Tibial artery (tissue), 4 donors: Measurements from ENCODE around the gene KCNN3.

ENCODE experiments used
- DNase-seq, 2 donors: peaks; one replicate each; pipeline ENCODE4 v3.0.0-alpha.2; 2019
- H3K27ac ChIP-seq, 2 donors: fragments of 200-600 bp; sonication (generic) in 1 of 2; 1 replicate in 1 of 2; 2 replicates in 1 of 2; pipeline ENCODE4 v1.5.1; 2018 to 2019; ENCODE audit warnings: mild to moderate bottlenecking in 1 of 2
- H3K27me3 ChIP-seq, 2 donors: fragments of 200-600 bp; sonication (generic) in 1 of 2; one replicate each; pipeline versions ENCODE4 v1.5.1 to v1.6.0; 2016 to 2019
- H3K36me3 ChIP-seq, 3 donors: fragments of 200-600 bp; sonication (generic) in 2 of 3; one replicate each; pipeline ENCODE4 v1.5.1; 2016 to 2019; ENCODE audit warnings: mild to moderate bottlenecking in 2 of 3
- H3K4me1 ChIP-seq, 4 donors: fragments of 200-600 bp; sonication (generic) in 2 of 4; 1 replicate in 3 of 4; 2 replicates in 1 of 4; pipeline ENCODE4 v1.5.1; 2016 to 2019
- H3K4me3 ChIP-seq, 2 donors: fragments of 200-600 bp; sonication (generic) in 1 of 2; 1 replicate in 1 of 2; 2 replicates in 1 of 2; pipeline ENCODE4 v1.5.1; 2018 to 2019; ENCODE audit warnings: mild to moderate bottlenecking in 2 of 2
- H3K9me3 ChIP-seq, 3 donors: fragments of 200-600 bp; sonication (generic) in 1 of 3; one replicate each; pipeline ENCODE4 v1.5.1; 2016 to 2019
- CTCF ChIP-seq, 2 experiments: fragments of 200-600 bp in 1 of 2; fragments of 450-650 bp in 1 of 2; IDR thresholded peaks; one replicate each; pipeline ENCODE4 v1.5.1; 2017 to 2019; ENCODE audit warnings: antibody characterized with exemption in 2 of 2, mild to moderate bottlenecking in 1 of 2, moderate library complexity in 1 of 2
- intact Hi-C: fragments of 100-400 bp; cut with DNase I; formaldehyde crosslinking; loops from one replicate; pipeline ENCODE4 v1.15.0; 2023; ENCODE audit warnings: low total_unique reads

The KCNN3 gene

GRCh38 chr1:154812877-154813276 is 57.2 kb downstream of the KCNN3 start:
- intact Hi-C loops = no loop called here
- Histone ChIP-seq H3K4me1 (no peaks in the 10 kb centered on the region), H3K36me3 (no peaks in the 10 kb centered on the region), H3K27ac (no peak overlapping the region), H3K27me3 (peaks cover 0 to 40% of the 10 kb centered on the region in 2 donors), H3K9me3 (no peaks in the 10 kb centered on the region), H3K4me3 (no peak overlapping the region)
- no peak for TF ChIP-seq CTCF (IDR thresholded peaks at IDR 0.05)
- no peak for DNase-seq

- intact Hi-C loops = no loop called here
- Histone ChIP-seq H3K4me3 (no peak overlapping the region), H3K36me3 (no peaks in the 10 kb centered on the region), H3K27ac (no peak overlapping the region), H3K27me3 (peaks cover 0 to 54% of the 10 kb centered on the region in 2 donors), H3K9me3 (no peaks in the 10 kb centered on the region), H3K4me1 (no peaks in the 10 kb centered on the region)
- no peak for DNase-seq
- no peak for TF ChIP-seq CTCF (IDR thresholded peaks at IDR 0.05)
Measured at GRCh38 chr1:154810571-154810970, 59.5 kb downstream of the KCNN3 start.

GRCh38 chr1:154809436-154810413 is 60.4 kb downstream of the KCNN3 start:
- Histone ChIP-seq H3K27me3 (peaks cover 0 to 54% of the 10 kb centered on the region in 2 donors), H3K27ac (no peak overlapping the region), H3K4me1 (no peaks in the 10 kb centered on the region), H3K4me3 (no peak overlapping the region), H3K36me3 (no peaks in the 10 kb centered on the region), H3K9me3 (no peaks in the 10 kb centered on the region)
- intact Hi-C loops = no loop called here
- DNase-seq = peak in 1 of 2 donors; percentile 24
- no peak for TF ChIP-seq CTCF (IDR thresholded peaks at IDR 0.05)

- no peak for DNase-seq
- H3K4me3 ChIP-seq = no peak overlapping the region
- no peak for TF ChIP-seq CTCF (IDR thresholded peaks at IDR 0.05)
- H3K4me1 ChIP-seq = no peaks in the 10 kb centered on the region
- no peak overlapping the region for H3K27ac ChIP-seq
- no peaks in the 10 kb centered on the region for H3K36me3 ChIP-seq
- peaks cover 0 to 56% of the 10 kb centered on the region in 2 donors for H3K27me3 ChIP-seq
- H3K9me3 ChIP-seq = no peaks in the 10 kb centered on the region
- intact Hi-C loops = no loop called here
Measured at GRCh38 chr1:154808909-154809262, 61.2 kb downstream of the KCNN3 start.

- DNase-seq = no peak
- peaks cover 0 to 51% of the 10 kb centered on the region in 2 donors for H3K27me3 ChIP-seq
- H3K27ac ChIP-seq = no peak overlapping the region
Measured at GRCh38 chr1:154808261-154808908, 61.7 kb downstream of the KCNN3 start.

More at GRCh38 chr1:154808261-154808908, 61.7 kb downstream of the KCNN3 start:
- no peaks in the 10 kb centered on the region for H3K9me3 ChIP-seq
- no peak overlapping the region for H3K4me3 ChIP-seq
- H3K36me3 ChIP-seq = no peaks in the 10 kb centered on the region
- intact Hi-C loops = no loop called here
- no peaks in the 10 kb centered on the region for H3K4me1 ChIP-seq
- no peak for TF ChIP-seq CTCF (IDR thresholded peaks at IDR 0.05)
